ENCODE measurements around the gene RALGPS2.

The RALGPS2 gene

DNA sequence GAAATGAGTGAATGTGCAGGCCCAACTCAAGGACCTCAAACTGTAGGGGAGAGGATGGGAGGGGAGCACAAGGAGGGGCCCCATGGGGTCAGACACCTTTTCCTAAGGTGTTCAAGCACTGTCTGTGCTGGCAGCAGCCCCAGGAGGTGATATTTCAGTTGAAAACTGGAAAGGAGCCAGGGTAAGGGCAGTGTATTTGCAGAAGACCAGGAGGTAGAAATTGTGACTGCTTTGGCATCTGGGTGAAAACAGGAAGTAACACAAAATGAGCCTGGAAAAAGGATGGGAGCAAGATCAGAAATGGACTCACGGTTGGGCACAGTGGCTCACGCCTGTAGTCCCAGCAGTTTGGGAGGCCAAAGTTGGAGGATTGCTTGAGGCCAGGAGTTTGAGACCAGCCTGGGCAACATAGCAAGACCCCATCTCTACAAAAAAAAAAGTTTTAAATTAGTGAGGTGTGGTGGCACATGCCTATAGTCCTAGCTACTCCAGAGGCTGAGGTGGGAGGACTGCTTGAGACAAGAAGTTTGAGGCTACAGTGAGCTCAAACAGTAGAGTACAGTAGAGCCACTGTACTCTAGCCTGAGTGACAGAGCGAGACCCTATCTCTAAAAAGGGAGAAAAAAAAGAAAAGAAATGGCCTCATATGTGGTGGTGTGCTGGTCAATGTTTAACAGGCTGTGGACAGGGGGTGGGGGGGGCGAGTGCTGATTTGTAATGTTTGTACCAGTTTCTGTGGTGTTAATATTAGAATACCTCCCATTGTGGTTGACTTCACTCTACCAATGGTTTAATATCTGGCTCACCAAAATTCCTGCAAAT lies 222.0 kb downstream of the RALGPS2 start:
- TF ChIP-seq, protein P1, sequence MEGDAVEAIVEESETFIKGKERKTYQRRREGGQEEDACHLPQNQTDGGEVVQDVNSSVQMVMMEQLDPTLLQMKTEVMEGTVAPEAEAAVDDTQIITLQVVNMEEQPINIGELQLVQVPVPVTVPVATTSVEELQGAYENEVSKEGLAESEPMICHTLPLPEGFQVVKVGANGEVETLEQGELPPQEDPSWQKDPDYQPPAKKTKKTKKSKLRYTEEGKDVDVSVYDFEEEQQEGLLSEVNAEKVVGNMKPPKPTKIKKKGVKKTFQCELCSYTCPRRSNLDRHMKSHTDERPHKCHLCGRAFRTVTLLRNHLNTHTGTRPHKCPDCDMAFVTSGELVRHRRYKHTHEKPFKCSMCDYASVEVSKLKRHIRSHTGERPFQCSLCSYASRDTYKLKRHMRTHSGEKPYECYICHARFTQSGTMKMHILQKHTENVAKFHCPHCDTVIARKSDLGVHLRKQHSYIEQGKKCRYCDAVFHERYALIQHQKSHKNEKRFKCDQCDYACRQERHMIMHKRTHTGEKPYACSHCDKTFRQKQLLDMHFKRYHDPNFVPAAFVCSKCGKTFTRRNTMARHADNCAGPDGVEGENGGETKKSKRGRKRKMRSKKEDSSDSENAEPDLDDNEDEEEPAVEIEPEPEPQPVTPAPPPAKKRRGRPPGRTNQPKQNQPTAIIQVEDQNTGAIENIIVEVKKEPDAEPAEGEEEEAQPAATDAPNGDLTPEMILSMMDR (IDR thresholded peaks at IDR 0.05) = no peak

DNA sequence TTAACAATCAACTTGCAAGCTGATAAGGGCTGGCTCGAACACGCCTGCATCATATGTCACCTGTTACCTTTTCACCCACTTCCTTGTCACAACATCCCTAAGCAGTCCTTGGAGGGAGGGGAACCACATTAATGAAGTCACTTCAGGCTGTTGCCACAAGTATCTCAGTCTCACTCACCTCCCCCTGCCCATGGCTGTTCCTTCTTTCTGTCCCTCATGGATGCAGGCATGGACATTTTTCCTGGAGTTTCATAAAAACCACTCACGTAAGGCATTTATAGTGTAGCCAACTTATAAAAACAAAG lies 222.6 kb downstream of the RALGPS2 start:
- TF ChIP-seq, protein P1 (IDR thresholded peaks at IDR 0.05) = no peak

DNA sequence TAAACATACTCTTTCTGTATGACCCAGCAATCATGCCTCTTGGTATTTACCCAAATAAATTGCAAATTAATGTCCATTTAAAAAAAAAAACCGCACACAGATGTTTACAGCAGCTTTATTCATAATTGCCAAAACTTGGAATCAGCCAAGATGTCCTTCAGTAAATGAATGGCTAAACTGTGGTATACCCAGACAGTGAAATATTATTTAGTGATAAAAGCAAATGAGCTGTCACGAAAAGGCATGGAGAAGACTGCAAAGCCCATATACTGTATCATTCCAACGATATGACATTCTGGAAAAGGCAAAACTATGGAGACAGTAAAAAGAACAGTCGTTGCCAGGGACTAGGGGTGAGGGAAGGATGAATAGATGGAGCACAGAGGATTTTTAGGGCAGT lies 223.6 kb downstream of the RALGPS2 start:
- TF ChIP-seq, protein P1 (IDR thresholded peaks at IDR 0.05) = no peak

DNA sequence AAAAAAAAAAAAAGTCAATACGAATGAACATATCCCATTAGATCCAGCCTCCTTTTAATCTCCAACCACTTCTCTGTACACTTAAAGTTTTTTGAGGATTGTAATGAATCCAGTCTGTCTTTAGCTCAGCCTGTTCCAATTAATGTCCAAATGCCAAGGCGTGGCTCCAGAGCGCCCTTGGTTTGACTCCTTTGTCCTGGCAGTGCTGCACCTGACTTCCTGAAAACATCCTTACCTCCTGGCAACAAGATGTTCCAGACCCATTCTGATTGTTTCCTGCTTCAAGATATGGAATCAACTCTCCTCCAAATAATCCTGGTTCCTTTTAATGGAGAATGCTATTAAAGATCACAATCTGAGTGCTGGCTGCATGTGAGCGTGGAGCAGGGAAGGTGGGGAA lies 226.6 kb downstream of the RALGPS2 start:
- TF ChIP-seq, protein P1 (IDR thresholded peaks at IDR 0.05) = no peak

- TF ChIP-seq, protein P1 (IDR thresholded peaks at IDR 0.05) = no peak
Measured at GRCh38 chr1:178953034-178953433, 228.0 kb downstream of the RALGPS2 start.

DNA sequence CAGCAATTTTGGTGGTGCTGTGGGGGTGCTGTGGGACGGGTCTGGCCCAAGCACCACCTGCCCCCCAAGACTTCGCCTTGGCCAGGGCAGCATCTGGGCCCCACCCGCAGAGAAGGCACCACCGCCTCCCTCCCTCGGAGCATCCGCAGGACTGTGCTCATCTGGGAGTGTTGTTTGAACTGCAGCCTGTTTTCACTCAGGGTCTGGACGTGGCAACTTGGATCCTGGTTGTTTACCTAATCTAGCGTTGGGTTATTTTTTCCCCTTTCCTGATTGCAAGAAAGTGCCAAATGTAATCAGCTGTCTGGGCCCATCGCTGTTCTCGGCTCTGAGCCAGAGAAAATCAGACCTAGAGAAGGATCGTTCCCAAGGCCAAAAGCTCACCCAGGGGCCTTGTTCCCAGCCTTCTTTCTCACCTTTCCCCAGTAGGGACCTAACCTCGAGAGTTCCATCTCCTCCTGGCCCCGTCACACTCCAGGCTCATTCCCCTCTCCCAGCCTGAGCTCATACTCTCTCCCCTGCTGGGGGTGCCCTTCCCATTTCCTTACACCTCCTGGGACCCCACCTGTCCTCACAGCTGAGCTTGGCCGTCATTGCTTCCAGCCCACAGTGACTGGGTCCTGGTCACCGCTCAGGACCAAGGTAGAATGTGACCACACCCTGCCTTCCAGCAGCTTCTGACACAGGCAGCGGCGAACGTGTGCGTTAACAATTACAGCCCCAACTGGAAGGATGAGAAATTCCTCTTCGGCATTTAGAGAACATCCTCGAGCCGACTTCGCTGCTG lies 228.7 kb downstream of the RALGPS2 start:
- TF ChIP-seq, protein P1 (IDR thresholded peaks at IDR 0.05) = no peak

GRCh38 chr1:178954325-178954690 lies 229.3 kb downstream of the RALGPS2 start:
- TF ChIP-seq, protein P1 (IDR thresholded peaks at IDR 0.05) = no peak

Measured in LNCAP (cell line).